Stimulated activated CD8-positive, alpha-beta memory T cell treated with anti-CD3 and anti-CD28 coated beads, Interleukin-15, amount 100 ng/mL, for 4 hours (primary cell): ENCODE results near the gene LCE7A.

Experiments
- DNase-seq, 2 donors: peaks; one replicate each; pipeline ENCODE4 v3.0.0-alpha.2; 2020; ENCODE audit warnings: low read depth in 2 of 2

Gene LCE7A

DNA sequence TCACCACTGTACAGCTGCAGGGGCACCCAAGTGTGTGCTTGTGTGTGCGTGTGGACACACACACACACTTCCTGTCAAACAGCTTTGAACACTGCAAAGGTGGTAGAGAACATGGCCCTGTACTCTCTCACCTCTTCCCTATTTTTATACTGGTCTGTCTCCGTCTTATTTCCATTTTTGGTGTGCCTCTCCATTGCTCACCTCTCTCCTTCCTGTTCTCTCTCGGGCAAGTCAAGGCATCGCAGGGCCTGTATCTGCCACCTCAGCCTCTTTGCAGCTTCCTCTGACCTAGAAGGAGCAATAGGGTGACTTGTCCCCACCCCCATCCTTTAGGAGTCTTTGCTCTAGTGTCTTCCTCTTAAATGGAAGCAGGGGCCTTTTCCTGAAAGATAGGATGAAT lies 20.5 kb downstream of the LCE7A start:
- no peak for DNase-seq

DNA sequence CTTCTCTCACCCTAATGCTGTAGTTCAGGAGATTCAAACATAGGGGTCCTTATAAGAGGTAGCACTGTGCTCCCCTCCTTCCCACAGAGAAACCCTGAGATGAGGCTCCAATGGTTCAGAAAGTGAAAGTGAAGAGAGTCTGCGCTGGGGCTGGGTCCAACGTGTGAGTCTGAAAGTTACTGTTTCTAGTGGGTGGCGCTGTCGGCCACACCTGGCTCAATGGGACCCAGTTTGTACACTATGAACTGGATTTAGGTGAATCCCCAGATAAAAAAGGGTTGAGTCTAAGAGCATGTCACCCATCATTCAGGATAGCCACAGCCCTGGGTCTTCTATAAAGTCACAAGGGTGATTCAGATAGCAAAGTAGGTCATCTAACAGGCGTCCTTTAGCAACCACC lies 21.1 kb downstream of the LCE7A start:
- no peak for DNase-seq

DNA sequence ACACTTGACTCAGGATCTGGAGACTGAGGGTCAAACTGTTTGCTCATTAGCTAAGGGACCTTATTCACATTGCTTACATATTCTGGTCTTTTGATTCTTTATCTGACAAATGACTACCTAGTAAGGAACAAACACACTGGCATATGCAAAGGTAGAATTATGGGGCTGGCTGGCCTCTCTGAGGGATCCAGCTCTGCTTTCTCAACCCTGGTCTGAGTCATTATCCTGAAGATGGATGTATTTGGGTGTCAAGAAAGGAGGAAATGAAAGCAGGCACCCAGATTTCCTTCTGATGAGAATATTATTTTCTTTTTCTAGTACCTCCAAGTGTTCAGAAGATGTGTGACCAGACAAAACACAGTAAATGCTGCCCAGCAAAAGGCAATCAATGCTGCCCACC lies 24.3 kb downstream of the LCE7A start:
- DNase-seq, result no peak

DNA sequence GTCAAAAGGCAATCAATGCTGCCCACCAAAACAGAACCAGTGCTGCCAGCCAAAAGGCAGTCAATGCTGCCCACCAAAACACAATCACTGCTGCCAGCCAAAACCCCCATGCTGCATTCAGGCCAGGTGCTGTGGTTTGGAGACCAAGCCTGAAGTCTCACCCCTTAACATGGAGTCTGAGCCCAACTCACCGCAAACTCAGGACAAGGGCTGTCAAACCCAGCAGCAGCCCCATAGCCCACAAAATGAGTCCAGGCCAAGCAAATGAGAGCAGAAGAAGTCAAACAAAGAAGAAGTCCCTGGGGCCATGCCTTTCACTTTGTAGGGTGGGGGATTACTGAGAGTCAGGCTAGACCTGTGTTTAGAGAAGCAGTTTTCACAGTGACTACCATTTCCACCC lies 24.7 kb downstream of the LCE7A start:
- no peak for DNase-seq

DNA sequence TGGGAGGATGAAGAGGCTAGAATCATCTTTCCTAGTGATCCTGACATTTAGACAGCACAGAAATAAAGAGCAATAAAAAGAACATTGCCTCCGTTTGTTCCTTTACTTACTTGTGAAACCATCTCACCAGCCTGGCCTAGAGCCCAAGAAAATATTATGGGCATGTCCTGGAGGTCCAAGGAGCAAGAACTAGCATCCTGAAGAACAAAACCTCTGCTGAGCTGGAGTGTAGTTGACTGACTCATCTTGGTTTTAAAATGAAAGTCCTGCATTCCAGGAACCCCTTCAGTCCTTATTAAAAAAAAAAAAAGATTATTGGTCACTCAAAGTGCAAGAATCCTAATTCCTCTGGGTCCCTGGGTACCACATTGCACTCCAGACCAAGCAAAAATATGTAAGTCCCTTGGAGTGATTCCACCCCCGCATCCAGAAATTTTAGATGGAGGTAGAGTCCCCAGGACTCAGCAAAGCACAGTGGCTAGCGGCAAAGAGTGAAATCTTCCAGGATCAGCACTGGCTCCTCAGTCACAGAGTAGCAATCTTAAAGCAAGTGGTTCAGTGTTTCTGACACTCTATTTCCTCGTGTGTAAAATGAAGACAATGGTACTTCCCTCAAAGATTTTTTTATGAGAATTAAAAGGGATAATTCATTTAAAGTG lies 25.3 kb downstream of the LCE7A start:
- DNase-seq, result no peak

DNA sequence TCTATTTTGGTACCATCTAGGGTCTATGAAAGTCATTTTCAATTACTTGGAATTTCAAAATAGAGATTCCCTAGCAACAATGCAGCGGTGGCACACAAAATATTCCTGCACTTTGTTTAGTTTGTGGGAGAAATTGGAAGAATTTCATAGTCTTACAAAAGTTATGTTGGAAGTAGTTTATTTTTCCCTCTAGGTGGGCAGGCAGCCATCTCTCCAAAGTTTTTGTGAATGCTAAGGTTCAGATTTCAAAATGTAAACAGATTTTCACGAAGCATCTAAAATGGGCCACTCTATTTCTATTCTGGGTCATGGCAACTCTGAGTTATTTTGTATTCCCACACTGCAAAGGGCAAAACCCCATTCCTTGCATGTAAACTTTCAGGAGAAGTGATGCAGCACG lies 26.3 kb downstream of the LCE7A start:
- DNase-seq, result no peak

DNA sequence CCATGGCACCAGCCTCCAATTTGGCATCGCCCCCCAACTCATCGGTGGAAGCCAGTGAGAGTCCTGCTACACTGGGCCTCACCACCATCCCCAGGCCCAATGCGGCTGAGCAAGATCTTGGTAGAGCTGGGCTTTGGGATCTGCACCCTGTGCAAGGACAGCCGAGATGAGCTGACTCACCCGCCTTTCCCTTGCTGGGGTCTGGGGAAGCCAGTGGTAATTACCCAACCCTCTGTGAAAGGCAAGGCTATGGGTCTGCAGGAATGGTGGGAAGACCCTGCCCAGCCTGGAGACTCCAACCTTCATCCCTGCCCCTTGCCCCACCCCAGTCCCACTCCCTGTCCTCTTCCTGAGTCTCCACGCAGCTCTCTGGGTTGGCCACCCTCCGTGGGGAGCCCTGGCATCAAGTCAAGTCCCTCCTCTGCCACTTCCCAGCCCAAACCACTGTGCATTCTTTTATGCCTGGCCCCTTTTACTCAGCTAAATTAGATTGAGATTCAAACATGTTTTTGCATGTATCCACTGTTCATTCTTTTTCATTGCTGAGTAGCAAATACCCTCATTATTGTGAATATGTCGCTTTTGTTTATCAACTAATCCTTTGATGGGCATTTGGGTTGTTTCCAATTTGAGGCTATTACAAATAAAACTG lies 27.1 kb downstream of the LCE7A start:
- no peak for DNase-seq

DNA sequence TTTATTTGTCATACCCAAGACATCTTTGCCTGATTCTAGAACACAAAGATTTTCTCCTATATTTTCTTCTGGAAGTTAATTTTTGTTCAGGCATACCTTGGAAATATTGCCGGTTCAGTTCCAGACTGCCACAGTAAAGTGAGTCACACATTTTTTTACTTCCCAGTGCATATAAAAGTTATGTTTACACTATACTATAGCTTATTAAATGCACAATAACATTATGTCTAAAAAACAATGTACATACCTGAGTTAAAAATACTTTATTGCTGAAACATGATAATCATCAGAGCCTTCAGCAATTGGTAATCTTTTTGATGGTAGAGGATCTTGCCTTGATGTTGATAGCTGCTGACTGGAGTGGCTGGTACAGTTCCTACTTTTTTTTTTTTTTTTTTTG lies 28.3 kb downstream of the LCE7A start:
- no peak for DNase-seq

DNA sequence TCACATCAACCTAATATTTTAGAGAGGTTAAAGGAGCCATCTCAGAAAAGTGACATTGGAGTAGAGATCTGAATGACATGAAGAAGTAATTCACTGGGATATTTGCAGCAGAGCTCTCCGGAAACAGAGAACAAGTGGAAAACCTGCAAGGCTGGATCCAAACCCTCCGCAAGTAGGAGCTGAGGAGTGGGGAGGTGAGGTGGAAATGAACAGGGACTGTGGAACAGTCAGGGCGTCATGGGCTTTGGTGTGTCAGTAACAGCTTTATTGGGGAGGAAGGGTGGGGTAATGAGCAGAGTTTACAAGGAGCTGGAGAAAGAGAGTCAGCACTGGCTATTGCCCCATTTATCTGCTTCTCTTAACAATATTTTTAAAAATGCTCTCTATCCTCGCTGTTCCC lies 39.2 kb downstream of the LCE7A start:
- no peak for DNase-seq

DNA sequence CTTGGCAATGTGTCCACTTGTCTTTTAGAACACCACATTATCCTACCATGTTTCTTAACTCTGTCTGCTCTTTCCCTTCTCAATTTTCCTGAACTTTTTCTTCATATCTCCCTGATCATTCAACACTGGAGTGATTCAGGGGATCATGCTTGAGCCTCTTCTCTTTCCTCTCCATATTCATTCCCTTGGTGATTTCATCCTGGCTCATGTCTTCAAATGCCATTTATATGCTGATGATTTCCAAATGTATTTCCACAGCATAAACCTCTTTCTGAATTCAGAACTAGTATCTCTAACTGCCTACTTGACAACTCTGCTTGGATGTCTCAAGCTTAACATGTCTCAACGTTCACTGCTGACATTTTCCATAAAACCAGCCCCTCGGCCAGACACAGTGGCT lies 40.1 kb downstream of the LCE7A start:
- no peak for DNase-seq

DNA sequence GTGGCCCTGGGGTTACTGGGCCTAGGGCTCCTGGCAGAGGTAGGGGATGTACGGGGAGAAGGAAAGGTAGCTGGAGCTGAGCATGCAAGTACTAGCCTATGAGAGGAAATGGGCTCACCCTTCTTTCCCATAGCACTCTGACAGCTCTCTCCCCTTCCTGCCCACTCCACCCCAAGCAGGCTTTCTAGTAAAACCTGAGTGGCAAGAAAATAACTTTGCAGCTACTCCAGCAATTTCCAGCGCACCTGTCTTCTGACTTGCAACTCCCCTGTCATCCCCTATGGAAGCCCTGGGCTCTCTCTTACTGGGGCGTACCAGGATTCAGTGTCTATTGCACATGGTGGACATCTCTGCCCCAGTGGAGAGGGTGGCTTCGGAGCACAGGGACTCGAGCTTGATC lies 41.8 kb downstream of the LCE7A start:
- no peak for DNase-seq

DNA sequence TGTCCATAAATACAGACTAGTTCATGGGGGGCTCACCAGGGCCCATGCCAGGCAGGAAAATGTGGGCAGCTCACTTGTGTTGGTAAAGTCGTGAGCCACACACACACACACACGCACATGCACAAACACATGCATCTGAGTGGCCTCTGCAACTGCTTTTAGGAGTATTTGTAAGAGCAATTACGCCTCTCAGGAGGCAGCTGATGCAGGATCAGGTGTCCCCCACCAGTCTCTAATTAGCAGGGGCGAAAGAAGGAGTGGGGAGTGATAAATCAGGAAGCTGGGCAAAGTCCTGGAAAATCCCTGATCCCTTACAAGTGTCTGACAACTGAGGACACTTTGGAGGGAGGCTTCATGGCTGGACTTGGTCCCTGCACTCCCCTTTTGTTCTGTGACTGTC lies 42.8 kb downstream of the LCE7A start:
- no peak for DNase-seq

DNA sequence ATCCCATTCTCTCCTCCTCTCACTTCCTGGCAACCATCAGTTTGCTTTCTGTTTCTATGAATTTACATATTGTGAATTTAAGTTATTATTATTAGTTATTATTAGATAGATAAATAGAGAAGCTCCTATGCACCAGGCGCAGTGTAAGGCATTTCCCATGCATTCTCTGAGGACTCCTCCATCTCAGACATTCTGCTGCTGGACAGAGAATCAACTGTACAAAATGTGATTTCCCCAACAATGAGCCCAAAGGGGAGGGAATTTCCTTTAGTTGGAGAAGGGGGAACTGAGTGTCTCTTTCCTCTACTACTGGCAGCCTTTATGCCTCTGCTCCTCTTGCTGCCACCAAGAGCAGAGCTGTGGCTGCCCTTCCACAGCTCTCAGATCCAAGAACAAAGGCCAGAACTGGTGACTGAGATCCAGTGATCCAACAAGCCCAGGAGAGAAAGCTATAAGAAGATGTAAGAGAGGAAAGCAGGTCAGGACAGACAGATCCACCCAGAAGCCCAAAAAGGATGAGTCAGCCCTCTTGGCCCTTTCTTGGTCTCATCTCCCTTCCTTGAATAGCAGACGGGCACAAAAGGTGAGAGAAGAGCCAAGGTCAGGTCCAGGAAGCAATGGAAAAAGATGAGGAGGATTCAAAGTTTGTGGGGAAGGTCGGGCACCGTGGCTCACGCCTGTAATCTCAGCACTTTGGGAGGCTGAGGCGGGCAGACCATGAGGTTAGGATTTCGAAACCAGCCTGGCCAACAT lies 45.1 kb downstream of the LCE7A start:
- no peak for DNase-seq

DNA sequence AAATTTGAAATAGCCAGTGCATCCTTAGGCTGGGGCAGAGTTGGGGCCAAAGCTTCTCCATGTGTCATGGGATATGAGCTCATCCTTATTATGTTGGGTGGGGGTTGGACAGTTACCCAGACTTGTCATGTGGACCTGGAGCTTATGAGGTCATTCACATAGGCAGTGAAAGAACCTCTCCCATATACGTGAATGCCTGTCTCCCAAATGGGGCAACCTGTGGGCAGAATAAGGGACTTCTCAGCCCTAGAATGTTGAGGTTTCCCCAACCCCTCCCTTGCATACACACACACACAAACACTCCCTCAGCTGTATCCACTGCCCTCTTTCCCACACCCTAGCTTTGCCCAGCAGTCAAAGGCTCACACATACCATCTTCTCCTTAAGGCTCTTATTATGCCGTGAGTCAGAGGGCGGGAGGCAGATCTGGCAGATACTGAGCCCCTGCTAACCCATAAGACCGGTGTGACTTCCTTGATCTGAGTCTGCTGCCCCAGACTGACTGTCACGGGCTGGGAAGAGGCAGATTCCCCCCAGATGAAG lies 46.3 kb downstream of the LCE7A start:
- no peak for DNase-seq

DNA sequence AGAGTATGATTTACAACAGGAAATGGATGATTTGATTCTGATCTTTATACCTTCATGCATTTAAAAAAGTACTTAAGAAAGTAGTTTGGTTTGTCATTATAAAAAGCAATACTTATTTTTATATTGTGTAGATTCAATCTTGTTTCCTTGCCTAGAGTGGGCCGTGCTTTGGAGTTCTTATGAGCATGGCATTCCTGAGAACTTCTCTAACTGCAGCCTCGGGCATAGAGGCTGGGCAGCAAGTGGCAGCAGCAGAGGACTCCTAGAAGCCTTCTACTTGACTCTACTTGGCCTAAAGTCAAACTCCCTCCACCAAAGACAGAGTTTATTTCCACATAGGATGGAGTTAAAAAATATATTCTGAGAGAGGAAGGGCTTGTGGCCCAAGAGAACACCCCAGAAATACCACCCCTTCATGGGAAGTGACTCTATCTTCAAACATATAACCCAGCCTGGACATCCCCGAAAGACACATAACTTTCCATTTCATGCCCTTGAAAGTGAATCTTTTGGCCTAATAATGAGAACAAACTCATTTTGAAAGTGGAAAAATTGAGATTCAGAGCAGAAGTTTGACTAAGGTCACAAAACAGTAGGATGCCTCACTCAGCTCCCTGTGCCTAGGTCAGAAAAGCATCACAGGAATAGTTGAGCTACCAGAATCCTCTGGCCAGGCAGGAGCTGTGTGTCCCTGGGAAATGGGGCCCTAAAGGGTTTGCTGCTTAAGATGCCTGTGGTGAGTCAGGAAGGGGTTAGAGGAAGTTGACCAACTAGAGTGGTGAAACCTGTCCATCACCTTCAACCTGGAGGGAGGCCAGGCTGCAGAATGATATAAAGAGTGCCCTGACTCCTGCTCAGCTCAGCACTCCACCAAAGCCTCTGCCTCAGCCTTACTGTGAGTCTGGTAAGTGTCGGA lies 48.1 kb downstream of the LCE7A start, which contains the start of gene IVL:
IVL (plus strand) TSS at position 861 of the 916 bp plus-strand sequence. CDS start 1,252 bp downstream, outside the sequence.
- no peak for DNase-seq

DNA sequence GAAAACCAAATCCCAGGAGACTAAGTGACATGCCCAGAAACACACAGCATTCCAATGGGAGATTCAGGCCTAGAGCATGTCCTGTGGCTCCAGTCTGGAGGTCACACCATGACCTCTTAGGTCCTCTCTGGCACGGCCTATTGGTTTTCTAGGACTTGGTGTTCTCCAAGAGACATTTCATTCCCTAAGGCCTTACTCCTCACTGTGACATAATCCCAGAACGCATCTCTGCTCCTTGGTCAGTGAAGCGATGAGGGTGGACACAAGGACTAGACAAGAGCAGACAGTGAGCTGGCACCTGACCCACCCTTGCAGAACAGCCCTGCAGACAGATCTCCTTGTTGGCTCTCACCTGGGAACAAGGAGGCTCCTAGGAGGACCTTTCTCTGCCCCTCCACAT lies 49.4 kb downstream of the LCE7A start:
- no peak for DNase-seq
